MM.1S (cell line): ENCODE results near the gene PLEKHH3.

Experiments used
- EZH2 ChIP-seq: fragments of 300-600 bp; sonication (generic); optimal IDR thresholded peaks from 2 replicates; pipeline ENCODE3; 2017; ENCODE audit warnings: low read depth, mild to moderate bottlenecking, antibody characterized with exemption, low read length, mixed read lengths
- TF ChIP-seq, protein P1 (sequence below): fragments of 300-600 bp; sonication (generic); IDR thresholded peaks from 2 replicates; pipeline ENCODE4 v1.5.1; 2016; ENCODE audit warnings: antibody characterized with exemption, low read length, mixed read lengths

DNA sequence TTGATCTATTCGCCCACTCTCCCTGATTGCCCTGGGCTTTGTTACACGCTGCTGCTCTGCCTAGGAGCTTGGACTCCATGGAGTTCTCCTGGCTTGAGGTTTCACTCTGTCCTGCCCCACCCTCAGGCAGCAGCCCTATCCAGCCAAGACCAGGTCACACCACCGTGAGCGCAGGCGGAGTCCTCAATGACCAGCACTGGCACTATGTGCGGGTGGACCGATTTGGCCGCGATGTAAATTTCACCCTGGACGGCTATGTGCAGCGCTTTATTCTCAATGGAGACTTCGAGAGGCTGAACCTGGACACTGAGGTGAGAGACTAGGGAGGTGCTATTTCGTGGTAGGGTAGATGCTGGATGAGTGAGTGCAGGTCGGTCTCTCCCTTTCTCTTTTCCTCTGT is 9.0 kb upstream of the PLEKHH3 start:
- TF ChIP-seq, protein P1, sequence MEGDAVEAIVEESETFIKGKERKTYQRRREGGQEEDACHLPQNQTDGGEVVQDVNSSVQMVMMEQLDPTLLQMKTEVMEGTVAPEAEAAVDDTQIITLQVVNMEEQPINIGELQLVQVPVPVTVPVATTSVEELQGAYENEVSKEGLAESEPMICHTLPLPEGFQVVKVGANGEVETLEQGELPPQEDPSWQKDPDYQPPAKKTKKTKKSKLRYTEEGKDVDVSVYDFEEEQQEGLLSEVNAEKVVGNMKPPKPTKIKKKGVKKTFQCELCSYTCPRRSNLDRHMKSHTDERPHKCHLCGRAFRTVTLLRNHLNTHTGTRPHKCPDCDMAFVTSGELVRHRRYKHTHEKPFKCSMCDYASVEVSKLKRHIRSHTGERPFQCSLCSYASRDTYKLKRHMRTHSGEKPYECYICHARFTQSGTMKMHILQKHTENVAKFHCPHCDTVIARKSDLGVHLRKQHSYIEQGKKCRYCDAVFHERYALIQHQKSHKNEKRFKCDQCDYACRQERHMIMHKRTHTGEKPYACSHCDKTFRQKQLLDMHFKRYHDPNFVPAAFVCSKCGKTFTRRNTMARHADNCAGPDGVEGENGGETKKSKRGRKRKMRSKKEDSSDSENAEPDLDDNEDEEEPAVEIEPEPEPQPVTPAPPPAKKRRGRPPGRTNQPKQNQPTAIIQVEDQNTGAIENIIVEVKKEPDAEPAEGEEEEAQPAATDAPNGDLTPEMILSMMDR, result no peak
- TF ChIP-seq EZH2, result no peak
